Right lobe of liver (tissue), 6 donors: ENCODE results near the gene RAD18. TPM values are rescaled to one million over a fixed set of nuclear protein-coding genes. Genes with fewer than 3 reads are reported as not detected.
A peak's percentile ranks its signal among the peaks of the same experiment; 100 is the strongest.

Experiments used
- ATAC-seq, 4 donors: fragments of 200-7000 bp; cut with Tn5 transposase; one replicate each; pipeline ENCODE4 v1.9.1; 2020; ENCODE audit warnings: mild to moderate bottlenecking in 4 of 4, moderate library complexity in 4 of 4
- DNase-seq, 3 donors: peaks; one replicate each; pipeline ENCODE4 v3.0.0-alpha.2; 2020
- H3K27ac ChIP-seq, 3 donors: fragments of 200-600 bp; one replicate each; pipeline ENCODE4 v1.8.0; 2022
- H3K27me3 ChIP-seq, 2 donors: fragments of 200-600 bp; one replicate each; pipeline ENCODE4 v1.8.0; 2022
- H3K36me3 ChIP-seq, 4 donors: fragments of 200-600 bp; sonication (generic) in 1 of 4; one replicate each; pipeline versions ENCODE4 v1.5.1 to v1.8.0; 2017 to 2022; ENCODE audit warnings: control low read depth in 1 of 4
- H3K4me1 ChIP-seq, 4 donors: fragments of 200-600 bp; sonication (generic) in 1 of 4; one replicate each; pipeline versions ENCODE4 v1.5.1 to v1.8.0; 2017 to 2022; ENCODE audit warnings: control low read depth in 1 of 4
- H3K4me3 ChIP-seq, 3 donors: fragments of 200-600 bp; one replicate each; pipeline ENCODE4 v1.8.0; 2022
- H3K9me3 ChIP-seq, 4 donors: fragments of 200-600 bp; sonication (generic) in 1 of 4; one replicate each; pipeline versions ENCODE4 v1.5.1 to v1.8.0; 2017 to 2022; ENCODE audit warnings: control low read depth in 1 of 4
- CTCF ChIP-seq, 4 donors: fragments of 200-600 bp in 3 of 4; fragments of 450-650 bp in 1 of 4; IDR thresholded peaks; one replicate each; pipeline versions ENCODE4 v1.5.1 to v1.8.0; 2016 to 2022; ENCODE audit warnings: antibody characterized with exemption in 4 of 4, mild to moderate bottlenecking in 2 of 4
- POLR2A ChIP-seq: fragments of 450-650 bp; IDR thresholded peaks from one replicate; pipeline ENCODE4 v1.6.1; 2017; ENCODE audit warnings: antibody characterized with exemption, mild to moderate bottlenecking
- WGBS: methylation state at CpG from one replicate; pipeline ENCODE4 v1.1.6; 2018; ENCODE audit warnings: low coverage, low lambda C conversion rate; ENCODE audit not compliant: insufficient coverage; ENCODE audit errors: missing lambda C conversion rate; 5-methylcytosine and 5-hydroxymethylcytosine counted together
- intact Hi-C, 2 donors: fragments of 100-400 bp; cut with DNase I; formaldehyde crosslinking; loops; one replicate each; pipeline versions ENCODE4 v1.11.2 to v1.14.1; 2022
- total RNA-seq, 6 experiments: library from RNA; depleted of rRNA in 2 of 6; stranded (reverse); fragments of >200 nt in 2 of 6; fragmentation: NEBNext Ultra II Directional in 3 of 6; extraction: Animal tissue kit (Norgen Biotek cat#: 25700) in 3 of 6; gene quantifications; one replicate each; pipeline versions ENCODE4 v1.1.0 to v1.2.4, GENCODE V29; 2016 to 2023
- donor health status: DM: no; HTN: yes; CAD: no.
- donor health status: DM: no; HTN: no; CAD: no.
- donor health status: DM: no; HTN: no; CAD: no.
- donor health status: DM: no; HTN: yes; CAD: no.
- donor health status: DM: no; HTN: yes; CAD: no.

The RAD18 gene
- total RNA-seq, 6 experiments from 2014 or later = 1.9 to 5.1 (median 4.3) TPM

GRCh38 chr3:8990266-8991215 lies 27.3 kb upstream of the RAD18 start:
- Histone ChIP-seq H3K36me3 (no peaks in the 10 kb centered on the region), H3K4me1 (no peaks in the 10 kb centered on the region), H3K27me3 (no peaks in the 10 kb centered on the region), H3K9me3 (no peaks in the 10 kb centered on the region), H3K27ac (no peak overlapping the region), H3K4me3 (no peak overlapping the region)
- peak in 1 of 4 donors; percentile 7 for ATAC-seq
- no peak for DNase-seq
- TF ChIP-seq POLR2A (no peak), CTCF (IDR thresholded peaks at IDR 0.05) (no peak)
- 97% methylated on average over 5 of the region's 36 CpGs for WGBS
- intact Hi-C loops = no loop called here

GRCh38 chr3:8988791-8989558 lies 25.7 kb upstream of the RAD18 start:
- TF ChIP-seq POLR2A (no peak), CTCF (IDR thresholded peaks at IDR 0.05) (no peak)
- DNase-seq (no peak), ATAC-seq (no peak)
- H3K9me3 ChIP-seq = no peaks in the 10 kb centered on the region
- H3K36me3 ChIP-seq = no peaks in the 10 kb centered on the region
- intact Hi-C loops = no loop called here
- H3K4me1 ChIP-seq = no peaks in the 10 kb centered on the region
- no peaks in the 10 kb centered on the region for H3K27me3 ChIP-seq
- WGBS = no CpG with 5 or more reads among the region's 8 CpGs
- no peak overlapping the region for H3K4me3 ChIP-seq
- H3K27ac ChIP-seq = no peak overlapping the region

- 46% methylated on average over 2 of the region's 2 CpGs for WGBS
- TF ChIP-seq CTCF (IDR thresholded peaks at IDR 0.05) = no peak
- no peak for TF ChIP-seq POLR2A
- Histone ChIP-seq H3K9me3 (no peaks in the 10 kb centered on the region), H3K27ac (no peak overlapping the region), H3K4me3 (no peak overlapping the region), H3K36me3 (no peaks in the 10 kb centered on the region), H3K27me3 (no peaks in the 10 kb centered on the region), H3K4me1 (peaks cover 0 to 4% (median 0%) of the 10 kb centered on the region in 4 donors)
- ATAC-seq (no peak), DNase-seq (no peak)
- intact Hi-C loops = no loop called here
These were observed 25.0 kb upstream of the RAD18 start for GRCh38 chr3:8988384-8988655.

- no peak overlapping the region for H3K27ac ChIP-seq
- no peaks in the 10 kb centered on the region for H3K27me3 ChIP-seq
- DNase-seq = no peak
- no peak overlapping the region for H3K4me3 ChIP-seq
- intact Hi-C loops = no loop called here
- peak; percentile 30 to 74 (median 60) for ATAC-seq
- WGBS = 54% methylated on average over 8 of the region's 15 CpGs
- no peaks in the 10 kb centered on the region for H3K36me3 ChIP-seq
- H3K4me1 ChIP-seq = peaks cover 0 to 6% (median 0%) of the 10 kb centered on the region in 4 donors
- peak; percentile 36 to 53 (median 42) for TF ChIP-seq CTCF (IDR thresholded peaks at IDR 0.05)
- TF ChIP-seq POLR2A = no peak
- H3K9me3 ChIP-seq = no peaks in the 10 kb centered on the region
These were observed 24.5 kb upstream of the RAD18 start for GRCh38 chr3:8987645-8988383.
